Mononuclear cell (primary cell): ENCODE measurements around the gene SRP14. TPM values are rescaled to one million over a fixed set of nuclear protein-coding genes. Genes with fewer than 3 reads are reported as not detected.
"Not testable (repeated sequence)": the region's sequence is repeated elsewhere in the genome, so short reads cannot be mapped to it uniquely, and the experiment has no call there.

Experiments
- H3K27me3 ChIP-seq: 2 replicates; pipeline ENCODE4 v1.6.0; 2011; ENCODE audit warnings: low read length, control low read depth; ENCODE audit not compliant: insufficient read depth
- H3K4me1 ChIP-seq: 2 replicates; pipeline ENCODE4 v1.5.1; 2011; ENCODE audit warnings: mild to moderate bottlenecking, low read length, control low read depth; ENCODE audit not compliant: insufficient read depth
- H3K4me3 ChIP-seq: 2 replicates; pipeline ENCODE4 v1.5.1; 2011; ENCODE audit warnings: mild to moderate bottlenecking, low read length, moderate library complexity
- H3K9me3 ChIP-seq: 2 replicates; pipeline ENCODE4 v1.5.1; 2011; ENCODE audit warnings: low read depth, mild to moderate bottlenecking, control low read depth, low read length
- total RNA-seq: library from RNA; depleted of rRNA; stranded (reverse); fragments of >200 nt; gene quantifications from one replicate; pipeline ENCODE4 v1.2.3, GENCODE V29; 2012

The SRP14 gene
- total RNA-seq, 1 donor, result 97.1 TPM

GRCh38 chr15:39998511-39999077, 40.4 kb downstream of the SRP14 start:
- H3K9me3 ChIP-seq, result no peaks in the 10 kb centered on the region
- H3K4me3 ChIP-seq, result no peak overlapping the region
- no peaks in the 10 kb centered on the region for H3K4me1 ChIP-seq
- no peaks in the 10 kb centered on the region for H3K27me3 ChIP-seq

- Histone ChIP-seq H3K4me3 (no peak overlapping the region), H3K9me3 (no peaks in the 10 kb centered on the region), H3K27me3 (no peaks in the 10 kb centered on the region), H3K4me1 (no peaks in the 10 kb centered on the region)
Observed at GRCh38 chr15:39997639-39998038, 41.3 kb downstream of the SRP14 start.

GRCh38 chr15:39997031-39997430, 42.0 kb downstream of the SRP14 start:
- no peak overlapping the region for H3K4me3 ChIP-seq
- no peaks in the 10 kb centered on the region for H3K27me3 ChIP-seq
- no peaks in the 10 kb centered on the region for H3K9me3 ChIP-seq
- no peaks in the 10 kb centered on the region for H3K4me1 ChIP-seq

- not testable (repeated sequence) for H3K27me3 ChIP-seq, H3K9me3 ChIP-seq, H3K4me1 ChIP-seq, H3K4me3 ChIP-seq
Observed at GRCh38 chr15:39996228-39996627, 42.8 kb downstream of the SRP14 start.

GRCh38 chr15:39992953-39993352, 46.0 kb downstream of the SRP14 start:
- H3K9me3 ChIP-seq, H3K27me3 ChIP-seq, H3K4me1 ChIP-seq, H3K4me3 ChIP-seq: not testable (repeated sequence)

GRCh38 chr15:39990706-39991105, 48.3 kb downstream of the SRP14 start:
- no peaks in the 10 kb centered on the region for H3K27me3 ChIP-seq
- H3K9me3 ChIP-seq, result no peaks in the 10 kb centered on the region
- no peaks in the 10 kb centered on the region for H3K4me1 ChIP-seq
- H3K4me3 ChIP-seq, result no peak overlapping the region

- Histone ChIP-seq H3K4me1 (no peaks in the 10 kb centered on the region), H3K9me3 (no peaks in the 10 kb centered on the region), H3K27me3 (no peaks in the 10 kb centered on the region), H3K4me3 (no peak overlapping the region)
Observed at GRCh38 chr15:39987821-39988220, 51.2 kb downstream of the SRP14 start.

Other genes starting within 250 kb of the SRP14 start
- 0.21 TPM for gene GPR176, start 118.9 kb downstream of the SRP14 start, total RNA-seq
- 14.6 TPM for gene EIF2AK4, start 105.1 kb downstream of the SRP14 start, total RNA-seq
- 31.6 TPM for gene BMF, start 69.7 kb upstream of the SRP14 start, total RNA-seq
- gene BUB1B, start 121.9 kb upstream of the SRP14 start, total RNA-seq, result 2.7 TPM
- gene PAK6, start 199.9 kb upstream of the SRP14 start, total RNA-seq, result 0.42 TPM
- not detected for gene ANKRD63, start 243.9 kb upstream of the SRP14 start, total RNA-seq